ENCODE data around the gene SCN7A.
"Not testable (repeated sequence)": the region's sequence is repeated elsewhere in the genome, so short reads cannot be mapped to it uniquely, and the experiment has no call there.

SCN7A gene

DNA sequence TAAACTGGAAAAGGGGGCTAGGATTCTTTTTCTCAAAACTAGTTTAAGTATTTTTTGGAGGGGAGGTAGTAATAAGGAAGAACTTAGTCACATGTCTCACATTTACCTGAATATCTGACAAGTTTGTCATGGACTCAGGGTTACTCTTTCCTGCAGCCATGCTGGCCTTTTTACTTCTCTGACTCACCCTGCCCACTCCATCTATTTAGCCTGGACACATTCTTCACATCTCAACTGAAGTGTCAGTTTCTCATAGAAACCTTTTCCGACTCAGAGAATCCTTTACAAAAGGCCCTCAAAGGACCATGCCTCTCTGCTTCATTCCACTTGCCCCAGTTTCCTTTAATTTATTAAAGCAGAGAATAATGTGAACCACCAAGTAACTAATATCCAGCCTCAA, 42.6 kb downstream of the SCN7A start:
- no peak for DNase-seq

DNA sequence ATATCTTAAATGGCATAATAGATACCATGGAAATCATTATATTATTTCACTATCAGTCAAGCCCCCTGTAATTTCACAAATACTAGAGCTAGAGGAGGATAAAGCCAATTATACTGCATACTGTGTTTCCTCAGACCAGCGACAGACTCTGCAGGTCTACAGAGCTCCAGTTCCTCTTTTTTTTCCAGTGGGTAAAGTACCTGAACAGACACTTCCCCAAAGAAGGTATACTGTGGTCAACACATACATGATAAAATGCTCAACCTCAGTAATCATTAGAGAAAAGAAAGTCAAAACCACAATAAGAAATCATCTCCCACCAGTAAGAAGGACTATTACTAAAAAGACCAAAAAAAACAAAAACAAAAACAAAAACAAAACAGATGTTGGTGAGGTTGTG, 44.6 kb downstream of the SCN7A start:
- no peak for DNase-seq

DNA sequence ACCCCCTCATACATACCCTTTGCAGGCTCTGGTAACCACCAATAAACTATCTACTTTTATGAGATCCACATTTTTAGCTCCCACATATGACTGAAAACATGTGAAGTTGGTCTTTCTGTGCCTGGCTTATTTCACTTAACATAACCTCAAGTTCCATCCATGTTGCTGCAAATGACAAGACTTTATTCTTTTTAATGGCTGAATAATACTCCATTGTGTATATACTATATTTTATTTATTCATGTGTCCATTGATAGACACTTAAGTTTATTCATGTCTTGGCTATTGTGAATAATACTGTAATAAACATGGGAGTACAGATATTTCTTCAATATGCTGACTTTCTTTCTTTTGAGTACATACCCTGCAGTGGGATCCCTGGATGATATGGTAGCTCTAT, 45.9 kb downstream of the SCN7A start:
- no peak for DNase-seq

DNA sequence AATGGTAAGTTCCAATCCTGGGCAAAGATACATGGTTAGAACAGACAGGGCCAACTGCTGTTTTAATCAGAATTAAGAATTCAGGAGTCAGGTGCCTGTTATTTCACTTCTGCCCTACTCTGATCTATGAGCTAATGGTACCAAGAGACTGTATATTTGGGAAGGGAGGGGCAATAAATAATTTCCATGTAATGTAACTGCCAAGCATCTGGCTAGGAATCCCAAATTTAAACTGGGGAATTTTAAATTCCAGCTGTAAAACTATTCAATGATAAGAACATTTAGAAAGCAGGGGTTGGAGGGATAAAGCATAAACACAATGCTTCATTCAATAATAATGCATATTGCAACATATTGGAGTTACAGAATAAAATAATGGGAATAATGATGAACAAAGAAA, 49.7 kb downstream of the SCN7A start:
- no peak for DNase-seq

DNA sequence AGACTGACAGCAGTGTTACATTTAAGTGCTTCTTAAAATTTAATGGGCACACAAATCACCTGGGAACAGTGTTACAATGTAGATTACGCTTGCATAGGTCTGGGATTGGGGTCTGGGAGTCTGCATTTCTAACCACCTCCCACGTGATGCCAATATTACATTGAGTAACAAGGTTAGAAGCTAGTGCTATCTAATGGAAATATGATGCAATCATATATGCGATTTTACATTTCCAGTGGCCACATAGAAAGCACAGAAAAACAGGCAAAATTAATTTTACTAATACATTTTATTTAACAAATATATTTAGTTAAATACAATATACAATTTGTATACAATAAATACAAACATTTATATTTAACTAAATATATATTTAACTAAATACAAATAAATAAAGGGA, 53.7 kb downstream of the SCN7A start:
- DNase-seq = no peak

DNA sequence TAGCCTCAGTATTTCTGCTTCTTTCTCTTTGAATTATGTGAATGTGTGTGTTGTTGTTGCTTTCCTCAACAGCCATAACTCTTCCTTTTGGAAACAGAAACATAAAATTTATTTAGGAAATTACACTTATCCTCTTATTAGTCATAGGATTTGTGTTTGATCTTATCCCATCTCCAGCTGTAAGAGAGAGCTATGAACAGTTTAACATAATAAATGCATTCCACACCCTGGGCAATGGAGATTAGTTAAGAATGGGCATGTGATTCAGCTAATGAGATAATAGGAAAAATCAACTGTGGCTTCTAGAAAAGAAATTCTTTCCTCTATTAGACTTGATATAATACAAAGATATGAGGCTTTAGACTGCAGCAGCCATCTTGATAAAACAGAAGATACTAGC, 55.0 kb downstream of the SCN7A start:
- DNase-seq = no peak

DNA sequence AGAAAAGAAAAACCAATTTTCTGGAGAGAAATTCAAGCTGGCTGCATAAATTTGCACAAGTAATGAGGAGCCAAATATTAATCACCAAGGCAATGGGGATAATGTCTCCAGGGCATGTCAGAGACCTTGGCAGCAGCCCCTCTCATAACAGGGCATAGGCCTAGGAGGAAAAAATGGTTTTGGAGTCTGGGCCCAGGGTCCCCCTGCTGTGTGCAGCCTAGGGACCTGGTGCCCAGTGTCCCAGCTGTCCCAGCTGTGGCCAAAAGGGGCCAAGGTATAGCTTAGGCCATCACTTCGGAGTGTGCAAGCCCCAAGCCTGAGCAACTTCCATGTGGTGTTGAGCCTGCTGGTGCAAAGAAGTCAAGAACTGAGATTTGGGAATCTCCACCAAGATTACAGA, 57.1 kb downstream of the SCN7A start:
- DNase-seq = no peak

DNA sequence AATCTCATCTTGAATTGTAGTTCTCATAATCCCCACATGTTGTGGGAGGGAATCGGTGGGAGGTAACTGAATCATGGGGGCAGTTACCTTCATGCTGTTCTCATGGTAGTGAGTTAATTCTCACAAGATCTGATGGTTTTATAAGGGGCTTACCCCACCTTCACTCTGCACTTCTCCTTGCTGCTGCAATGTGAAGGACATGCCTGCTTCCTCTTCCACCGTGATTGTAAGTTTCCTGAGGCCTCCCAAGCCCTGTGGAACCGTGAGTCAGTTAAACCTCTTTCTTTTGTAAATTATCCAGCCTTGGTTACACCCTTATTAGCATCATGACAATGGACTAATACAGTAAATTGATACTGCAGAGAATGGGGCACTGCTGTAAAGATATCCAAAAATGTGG, 57.9 kb downstream of the SCN7A start:
- DNase-seq = no peak

DNA sequence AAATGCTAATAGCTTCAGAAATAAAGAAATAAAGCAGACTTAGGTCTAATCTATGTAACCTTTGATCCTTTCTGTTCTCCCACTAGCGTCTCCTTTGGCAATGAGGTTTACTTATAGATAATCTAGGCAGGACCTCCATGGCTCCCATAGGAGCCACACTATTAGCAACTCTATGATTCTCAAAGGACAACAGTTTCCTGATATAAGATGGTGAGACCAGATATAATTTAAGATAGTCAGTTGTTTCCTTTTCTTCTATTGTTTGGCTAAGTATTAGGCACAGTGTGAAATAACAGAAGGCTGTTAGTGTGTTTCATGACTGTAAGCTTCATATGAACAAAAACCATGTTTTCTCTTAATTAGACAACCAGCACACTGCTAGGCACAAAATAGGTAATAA, 59.6 kb downstream of the SCN7A start:
- no peak for DNase-seq

DNA sequence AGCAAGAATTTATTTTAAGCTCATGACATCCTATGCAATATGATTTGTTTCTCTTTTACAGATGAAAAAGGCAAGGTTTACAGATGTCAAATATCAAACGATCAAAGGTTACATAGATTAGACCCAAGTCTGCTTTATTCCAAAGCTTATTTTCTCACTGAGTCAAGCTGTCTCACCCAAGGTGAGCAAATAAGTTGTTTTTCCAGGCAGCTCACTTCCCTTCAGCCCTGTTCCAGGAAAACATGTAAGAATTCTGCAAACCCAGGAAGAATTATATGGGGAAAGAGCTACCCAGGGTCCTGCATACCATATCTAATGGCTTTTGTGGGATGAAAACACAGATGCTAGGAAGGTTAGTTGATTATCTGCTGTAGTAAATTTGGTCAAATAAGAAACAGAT, 60.6 kb downstream of the SCN7A start:
- DNase-seq = no peak

DNA sequence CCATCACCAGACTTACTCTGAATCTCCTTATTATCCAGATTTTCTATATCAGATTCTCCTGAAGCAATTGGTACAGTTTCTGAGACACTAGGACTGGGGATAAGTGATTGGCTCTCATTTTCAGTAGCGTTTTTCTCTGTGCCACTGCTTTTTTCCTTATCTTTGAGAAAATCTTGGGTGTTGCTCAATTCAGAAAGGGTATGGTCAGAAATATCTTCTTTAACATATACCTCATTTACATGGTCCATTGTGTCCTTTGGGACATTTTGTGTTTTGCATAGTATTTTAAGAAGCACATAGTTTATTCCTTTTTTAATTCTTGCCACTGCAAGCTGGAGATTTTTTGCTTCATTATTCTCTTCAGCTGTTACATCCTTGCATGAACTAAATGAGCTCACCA, 61.7 kb downstream of the SCN7A start:
- no peak for DNase-seq

DNA sequence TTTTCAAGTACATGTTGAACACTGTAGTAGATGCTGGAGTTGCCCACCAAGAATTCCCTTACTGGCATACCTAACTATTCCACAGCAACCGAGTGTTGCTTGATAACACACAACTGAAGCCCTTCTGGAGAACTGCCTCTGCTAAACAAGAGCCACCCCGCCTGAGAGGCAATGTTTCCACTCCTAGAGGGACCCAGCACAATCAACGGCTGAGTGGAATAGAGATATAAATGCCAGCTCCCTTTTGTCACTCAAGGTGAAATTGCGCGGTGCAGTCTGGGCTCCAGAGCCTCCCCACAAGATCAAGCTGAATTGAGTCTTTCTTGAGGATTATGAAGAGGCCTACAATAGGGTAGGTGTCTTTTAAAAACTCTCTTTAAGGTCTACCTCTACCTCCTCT, 69.2 kb downstream of the SCN7A start:
- DNase-seq = no peak

DNA sequence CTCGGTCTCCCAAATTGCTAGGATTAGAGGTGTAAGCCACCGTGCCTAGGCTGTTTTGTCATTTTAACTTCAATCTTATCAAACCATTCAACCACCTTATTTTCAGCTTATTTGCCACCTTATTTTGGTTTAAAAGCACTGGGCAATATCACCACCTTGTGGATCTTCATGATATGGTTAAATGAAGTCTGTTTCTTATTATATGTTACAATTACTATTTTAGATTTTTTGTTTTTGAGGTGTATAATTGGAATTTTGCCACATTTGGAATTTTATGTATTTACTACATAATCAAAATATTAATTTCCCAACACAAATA, 74.5 kb downstream of the SCN7A start:
- no peak for DNase-seq

DNA sequence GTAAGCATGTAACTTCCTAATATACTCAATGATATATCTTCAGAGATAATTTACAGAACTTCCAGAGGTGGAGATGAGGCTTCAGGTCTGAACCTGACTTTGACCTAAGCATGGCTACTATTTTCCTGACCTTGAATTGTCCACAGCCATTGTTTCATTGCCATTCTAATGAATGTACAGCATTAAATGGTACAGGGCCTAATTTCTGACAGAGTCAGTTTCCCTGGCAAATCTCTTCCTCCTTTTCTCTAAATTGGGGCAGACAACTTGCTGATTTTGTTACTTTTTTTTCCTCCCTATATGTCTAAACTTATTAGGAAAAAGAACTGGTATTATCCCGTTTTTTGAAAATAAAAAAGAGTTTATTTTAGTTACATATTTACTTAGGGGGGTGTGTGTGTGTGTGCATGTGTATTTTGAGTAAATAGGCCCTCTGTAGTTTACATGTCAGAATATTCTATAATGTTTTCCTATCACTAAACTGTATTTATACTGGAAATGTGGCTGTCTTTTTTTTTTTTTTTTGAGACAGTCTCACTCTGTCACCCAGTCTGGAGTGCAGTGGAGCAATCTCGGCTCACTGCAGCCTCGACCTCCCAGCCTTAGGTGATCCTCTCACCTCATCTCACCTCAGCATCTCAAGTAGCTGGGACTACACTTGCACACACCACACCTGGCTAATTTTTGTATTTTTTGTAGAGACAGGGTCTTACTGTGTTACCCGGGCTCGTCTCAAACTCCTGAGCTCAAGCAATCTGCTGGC, 75.0 kb downstream of the SCN7A start:
- DNase-seq = no peak

DNA sequence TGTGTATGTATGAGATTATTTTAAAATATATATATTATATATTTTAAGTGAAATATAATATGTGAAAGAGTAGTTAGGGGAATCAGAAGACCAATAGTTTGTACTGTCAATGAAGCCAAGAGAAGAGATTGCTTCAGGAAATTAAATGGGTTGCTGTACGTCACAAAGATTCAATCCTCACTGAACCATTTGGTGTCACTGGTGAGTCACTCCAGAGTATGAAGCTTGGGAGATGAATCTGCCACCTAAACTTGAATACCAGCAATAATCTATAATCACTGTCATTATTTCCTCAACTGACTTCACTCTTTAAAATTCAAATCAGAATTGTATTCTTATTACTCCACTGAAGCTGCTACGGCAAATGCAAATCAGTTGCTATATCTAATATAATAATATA, 76.4 kb downstream of the SCN7A start:
- no peak for DNase-seq

DNA sequence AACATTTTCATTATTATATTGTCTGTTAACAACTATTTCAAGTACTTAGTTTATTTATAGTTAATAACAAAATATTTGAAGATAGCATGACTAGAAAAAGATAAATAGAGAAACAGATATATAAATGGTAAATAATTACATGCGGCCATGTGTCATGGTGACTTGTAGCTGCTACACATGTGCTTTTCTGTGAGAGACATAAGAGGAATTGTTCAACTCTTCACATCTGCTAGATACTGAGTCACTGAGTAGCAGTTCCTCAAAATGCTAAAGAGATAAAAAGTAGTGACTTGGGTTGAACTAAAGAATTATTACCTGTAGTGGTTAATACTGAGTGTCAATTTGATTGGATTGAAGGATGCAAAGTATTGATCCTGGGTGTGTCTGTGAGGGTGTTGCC, 80.8 kb downstream of the SCN7A start:
- DNase-seq = no peak

DNA sequence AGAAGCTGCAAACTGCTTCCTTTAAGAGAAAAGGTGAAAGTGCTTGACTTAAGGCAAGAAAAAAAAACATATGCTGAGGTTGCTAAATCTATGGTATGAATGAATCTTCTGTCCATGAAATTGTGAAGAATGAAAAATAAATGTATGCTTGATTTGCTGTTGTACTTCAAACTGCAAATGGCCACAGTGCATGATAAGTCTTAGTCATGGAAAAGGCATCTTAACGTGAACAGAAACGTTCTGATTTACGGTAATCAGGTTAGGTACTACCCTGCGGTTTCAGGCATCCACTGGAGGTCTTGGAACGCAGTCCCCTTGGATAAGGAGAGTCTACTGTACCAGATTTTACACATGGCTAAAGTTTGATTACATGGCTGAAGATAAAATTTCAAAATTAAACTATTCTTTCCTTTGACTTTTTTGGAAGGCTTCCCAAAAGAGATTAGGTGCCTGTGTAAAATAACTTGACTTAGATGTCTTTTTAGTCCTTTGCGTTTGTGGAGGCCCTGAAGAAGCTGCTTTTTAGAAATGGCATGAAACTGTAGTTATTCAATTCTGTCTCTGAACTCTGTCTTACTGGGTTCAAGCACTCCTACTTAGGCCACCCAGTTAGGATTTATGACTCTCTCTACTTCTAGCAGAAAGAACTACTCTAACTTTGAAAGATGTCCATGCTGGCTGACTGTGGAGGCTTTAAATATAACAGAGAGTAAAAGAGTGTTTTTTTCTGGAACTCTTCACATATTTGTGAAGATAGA, 82.4 kb downstream of the SCN7A start:
- DNase-seq = no peak

DNA sequence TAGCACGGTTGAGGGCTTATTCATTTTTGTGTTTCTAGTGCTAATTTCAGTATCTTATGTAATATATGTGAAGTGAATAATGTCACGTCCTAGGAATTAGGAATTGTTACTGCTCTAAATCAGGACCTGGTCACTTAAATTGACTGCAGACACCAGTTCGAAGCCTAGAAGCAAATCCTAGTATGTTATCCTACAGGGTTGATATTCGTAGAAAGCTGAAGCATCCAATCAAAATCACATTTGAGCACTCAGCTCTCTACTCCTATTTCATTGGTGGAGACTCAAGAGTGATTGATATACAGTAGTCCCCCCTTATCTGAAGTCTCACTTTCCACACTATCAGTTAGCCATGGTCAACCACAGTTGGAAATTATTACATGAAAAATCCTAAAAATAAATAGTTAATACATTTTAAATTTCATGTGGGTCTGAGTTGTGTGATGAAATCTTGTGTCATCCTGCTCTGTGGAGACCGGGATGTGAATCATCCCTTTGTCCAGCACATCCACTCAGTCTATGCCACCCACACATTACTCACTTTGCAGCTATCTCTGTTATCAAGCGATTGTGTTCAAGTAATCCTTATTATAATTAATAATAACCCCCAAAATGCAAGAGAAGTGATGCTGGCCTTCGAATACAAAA, 83.1 kb downstream of the SCN7A start:
- no peak for DNase-seq

DNA sequence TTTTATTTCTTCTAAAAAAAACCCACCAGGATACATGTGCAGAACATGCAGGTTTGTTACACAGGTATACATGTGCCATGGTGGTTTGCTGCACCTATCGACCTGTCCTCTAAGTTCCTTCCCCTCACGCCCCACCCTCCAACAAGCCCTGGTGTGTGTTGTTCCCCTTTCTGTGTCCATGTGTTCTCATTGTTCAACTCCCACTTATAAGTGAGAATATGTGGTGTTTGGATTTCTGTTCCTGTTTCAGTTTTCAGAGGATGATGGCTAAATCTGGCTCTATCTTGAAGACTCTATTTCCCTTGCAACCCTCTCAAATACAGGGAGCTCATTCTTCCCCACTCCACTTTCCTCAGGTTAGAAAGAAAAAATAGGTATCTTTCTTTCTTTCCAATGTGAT, 86.3 kb downstream of the SCN7A start:
- DNase-seq = not testable (repeated sequence)

DNA sequence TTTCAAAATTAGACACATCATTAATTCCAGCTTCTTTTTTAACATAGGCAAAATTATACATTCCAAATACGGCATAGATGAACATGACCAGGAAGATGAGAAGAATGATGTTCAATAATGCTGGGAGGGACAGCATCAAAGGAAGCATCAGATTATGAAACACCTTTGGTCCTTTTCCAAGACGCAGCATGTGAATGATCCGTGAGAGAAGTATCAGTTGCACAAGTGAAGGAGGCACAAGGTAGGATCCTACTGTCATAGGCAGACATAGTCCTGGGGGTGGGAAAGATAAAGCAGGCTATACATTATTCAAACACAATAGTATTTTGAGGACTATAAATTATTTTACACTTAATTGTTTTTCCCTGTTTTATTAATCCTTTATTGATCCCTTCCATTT, 87.7 kb downstream of the SCN7A start:
- DNase-seq = no peak

DNA sequence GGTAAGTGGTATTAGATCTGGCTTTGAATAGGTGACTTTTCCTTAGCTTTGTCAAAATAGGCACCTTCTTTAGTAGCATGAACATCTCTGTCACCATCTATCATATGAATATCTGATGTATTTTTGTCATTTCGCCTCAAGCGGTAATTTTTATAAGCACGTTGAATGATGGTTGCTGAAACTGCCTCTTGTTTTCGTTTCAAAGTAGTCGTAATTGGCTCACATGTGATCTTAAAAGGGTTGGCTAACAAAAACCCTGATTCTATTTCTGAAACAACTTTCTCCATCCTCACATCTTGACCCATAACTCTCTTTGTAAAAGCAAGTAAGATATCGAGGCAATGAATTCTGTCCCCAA, 88.5 kb downstream of the SCN7A start:
- no peak for DNase-seq

DNA sequence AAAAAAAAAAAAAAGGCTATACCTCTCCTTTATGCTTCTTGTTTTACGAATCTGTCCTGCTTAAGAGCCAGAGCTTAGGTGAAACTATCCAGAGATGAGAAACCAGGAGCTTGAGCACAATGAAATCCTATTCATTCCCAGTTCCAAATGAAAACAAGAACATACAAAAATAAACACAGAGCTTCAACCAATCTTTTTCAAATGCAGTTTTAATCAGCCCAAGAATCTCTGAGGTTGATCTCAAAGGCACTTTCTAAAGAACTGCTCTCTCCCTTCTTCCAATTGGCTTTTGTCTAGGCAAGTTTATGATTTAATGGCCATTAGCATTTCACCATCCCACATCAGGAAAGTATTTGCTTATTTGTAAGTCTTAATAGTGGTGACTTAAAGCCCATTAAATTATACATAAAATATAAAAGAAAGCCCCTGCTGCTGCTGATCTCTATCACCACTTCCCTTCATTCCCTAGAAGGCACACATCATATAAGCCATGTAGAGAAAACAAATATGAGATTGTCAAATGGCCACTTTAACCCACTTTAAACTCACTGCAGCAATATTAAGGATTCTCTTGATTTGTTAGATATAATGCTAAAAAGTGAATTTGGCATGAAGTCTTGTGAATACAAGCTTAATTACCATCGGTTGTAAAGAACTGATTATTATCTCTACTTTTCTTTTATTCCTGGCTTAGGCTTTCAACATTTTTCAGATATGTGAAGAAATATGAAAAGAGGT, 89.0 kb downstream of the SCN7A start:
- DNase-seq = no peak

DNA sequence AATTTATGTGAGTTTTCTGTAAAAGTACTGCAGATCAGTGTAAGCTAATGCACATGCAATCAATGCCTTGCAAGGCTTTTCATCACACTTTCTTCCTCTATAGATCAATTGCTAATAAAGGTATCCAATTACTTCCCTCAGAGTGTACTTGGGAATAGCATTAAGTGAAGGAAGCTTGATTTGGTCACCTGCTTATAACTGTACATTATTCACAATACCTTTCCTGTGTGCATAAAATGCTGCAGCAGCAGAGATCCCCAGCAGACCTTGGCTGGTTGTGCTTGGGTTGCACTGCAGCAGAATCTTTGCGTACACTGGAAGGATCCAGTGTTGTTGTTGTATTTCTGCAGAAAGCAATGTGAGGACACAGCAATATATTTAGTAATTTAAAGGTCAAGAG, 99.8 kb downstream of the SCN7A start:
- no peak for DNase-seq

DNA sequence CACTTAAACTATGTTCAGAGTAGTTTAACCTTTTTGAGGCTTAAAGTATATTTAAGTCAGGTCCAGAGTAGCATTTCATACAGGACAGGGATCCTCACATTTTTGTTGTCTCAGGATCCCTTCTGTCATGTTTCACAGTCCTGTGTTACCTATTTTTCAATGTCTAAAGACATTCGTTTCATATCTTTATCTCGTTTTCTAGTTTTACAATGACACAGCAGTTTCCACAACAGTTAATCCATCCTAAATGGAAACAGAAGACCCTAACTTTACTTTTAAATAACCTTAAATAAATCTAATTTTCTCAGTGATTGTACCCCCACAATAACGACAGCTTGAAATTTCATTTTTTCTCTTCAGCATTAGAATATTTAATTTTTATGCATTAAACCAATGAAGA, 101.0 kb downstream of the SCN7A start:
- no peak for DNase-seq
